ENCODE data around the gene PRRC2B.
A peak's percentile ranks its signal among the peaks of the same experiment; 100 is the strongest.

The PRRC2B gene

DNA sequence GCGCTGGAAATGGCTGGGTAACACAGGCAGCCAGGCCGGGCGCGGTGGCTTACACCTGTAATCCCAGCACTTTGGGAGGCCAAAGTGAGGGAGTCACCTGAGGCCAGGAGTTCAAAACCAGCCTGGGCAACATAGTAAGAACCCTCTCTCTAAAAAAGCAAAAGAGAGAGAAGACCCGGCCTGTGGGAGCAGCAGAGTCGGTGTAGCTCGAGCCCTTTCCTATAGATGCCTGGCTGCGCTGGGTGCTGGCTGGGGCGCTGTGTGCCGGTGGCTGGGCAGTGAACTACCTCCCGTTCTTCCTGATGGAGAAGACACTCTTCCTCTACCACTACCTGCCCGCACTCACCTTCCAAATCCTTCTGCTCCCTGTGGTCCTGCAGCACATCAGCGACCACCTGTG is 127.9 kb downstream of the PRRC2B start:
- Histone ChIP-seq H3K4me3 (ENCODE audit: low read depth, low read length) (no peak overlapping the region), H3K79me2 (ENCODE audit: control insufficient read depth, insufficient read depth, low read length, poor library complexity) (no peaks in the 10 kb centered on the region), H3K36me3 (ENCODE audit: control insufficient read depth in 1 of 2, insufficient read depth in 2 of 2, low read length in 2 of 2) (peaks cover 90 to 96% of the 10 kb centered on the region in 2 experiments), H2AK5ac (ENCODE audit: low read length) (no peak overlapping the region), H3K4me1 (ENCODE audit: control insufficient read depth in 1 of 2, insufficient read depth in 2 of 2, low read length in 2 of 2) (peaks cover 6 to 9% of the 10 kb centered on the region in 2 experiments), H3K9me3 (ENCODE audit: insufficient read depth, low read depth, low read length) (peaks cover 9% of the 10 kb centered on the region), H3K4ac (ENCODE audit: low read depth, low read length) (no peak overlapping the region), H2AFZ (ENCODE audit: insufficient read depth, low read length, poor library complexity) (no peak overlapping the region), H3K27ac (ENCODE audit: low read depth, low read length) (no peak overlapping the region), H3K4me2 (ENCODE audit: low read length) (no peak overlapping the region), H2BK5ac (ENCODE audit: low read depth, low read length, poor library complexity) (no peak overlapping the region), H4K91ac (ENCODE audit: low read depth, low read length) (no peak overlapping the region), H4K8ac (ENCODE audit: low read depth, low read length) (no peak overlapping the region), H3K14ac (ENCODE audit: low read length) (no peak overlapping the region), H3K9ac (ENCODE audit: low read length) (no peak overlapping the region), H3K18ac (ENCODE audit: low read length) (no peak overlapping the region), H3K27me3 (ENCODE audit: insufficient read depth, low read length) (no peaks in the 10 kb centered on the region), H2BK120ac (ENCODE audit: insufficient read depth, low read length, poor library complexity) (no peak overlapping the region), H3K79me1 (ENCODE audit: low read length) (peaks cover 3% of the 10 kb centered on the region), H3K23ac (ENCODE audit: low read length) (no peak overlapping the region), H4K12ac (ENCODE audit: low read depth, low read length) (no peak overlapping the region), H2BK12ac (ENCODE audit: low read length) (no peak overlapping the region)
- DNase-seq: no peak
- WGBS (ENCODE audit: extremely low coverage, insufficient coverage, insufficient read length): no CpG with 5 or more reads among the region's 13 CpGs

DNA sequence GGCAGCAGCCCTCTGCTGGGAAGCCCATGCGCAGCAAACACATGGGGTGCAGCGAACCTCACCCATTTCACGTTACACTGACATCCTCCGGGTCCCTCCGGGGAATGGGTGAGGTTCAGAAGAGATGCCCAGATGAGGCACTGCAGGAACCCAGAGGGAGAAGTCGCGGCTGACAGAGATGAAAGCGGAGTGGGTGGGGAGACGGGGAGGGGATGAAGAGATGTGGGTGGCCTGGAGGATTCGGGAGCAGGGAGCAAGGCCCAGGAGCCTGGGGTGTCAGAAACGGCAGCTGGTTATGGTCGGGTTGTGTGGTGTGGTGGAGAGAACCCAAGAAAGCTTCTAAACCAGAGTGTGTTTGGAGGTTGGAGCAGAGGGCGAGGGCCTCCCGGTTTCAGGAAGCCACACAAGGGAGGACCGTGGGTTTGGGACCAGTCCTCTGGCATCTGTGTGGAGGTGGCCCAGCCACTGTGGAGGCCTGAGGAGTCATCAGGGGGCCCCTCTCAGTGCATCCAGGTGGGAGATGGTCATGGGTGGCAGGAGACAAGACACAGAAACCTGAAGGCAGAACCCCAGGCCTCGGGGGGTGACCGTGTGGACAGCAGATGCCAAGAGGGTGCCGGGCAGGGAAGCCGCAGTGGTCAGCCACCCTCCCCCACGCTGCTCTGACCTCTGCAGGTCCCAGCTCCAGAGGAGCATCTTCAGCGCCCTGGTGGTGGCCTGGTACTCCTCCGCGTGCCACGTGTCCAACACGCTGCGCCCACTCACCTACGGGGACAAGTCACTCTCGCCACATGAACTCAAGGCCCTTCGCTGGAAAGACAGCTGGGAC is 128.6 kb downstream of the PRRC2B start:
- Histone ChIP-seq H3K23ac (ENCODE audit: low read length) (no peak overlapping the region), H3K14ac (ENCODE audit: low read length) (no peak overlapping the region), H3K18ac (ENCODE audit: low read length) (no peak overlapping the region), H4K91ac (ENCODE audit: low read depth, low read length) (no peak overlapping the region), H2AK5ac (ENCODE audit: low read length) (no peak overlapping the region), H3K4me2 (ENCODE audit: low read length) (no peak overlapping the region), H3K4ac (ENCODE audit: low read depth, low read length) (no peak overlapping the region), H4K12ac (ENCODE audit: low read depth, low read length) (no peak overlapping the region), H3K4me1 (ENCODE audit: control insufficient read depth in 1 of 2, insufficient read depth in 2 of 2, low read length in 2 of 2) (peaks cover 6 to 9% of the 10 kb centered on the region in 2 experiments), H2BK12ac (ENCODE audit: low read length) (no peak overlapping the region), H3K79me1 (ENCODE audit: low read length) (peaks cover 3% of the 10 kb centered on the region), H2BK120ac (ENCODE audit: insufficient read depth, low read length, poor library complexity) (no peak overlapping the region), H3K9ac (ENCODE audit: low read length) (no peak overlapping the region), H2BK5ac (ENCODE audit: low read depth, low read length, poor library complexity) (no peak overlapping the region), H3K36me3 (ENCODE audit: control insufficient read depth in 1 of 2, insufficient read depth in 2 of 2, low read length in 2 of 2) (peaks cover 89 to 94% of the 10 kb centered on the region in 2 experiments), H2AFZ (ENCODE audit: insufficient read depth, low read length, poor library complexity) (no peak overlapping the region), H3K9me3 (ENCODE audit: insufficient read depth, low read depth, low read length) (peaks cover 9% of the 10 kb centered on the region), H3K27ac (ENCODE audit: low read depth, low read length) (no peak overlapping the region), H3K27me3 (ENCODE audit: insufficient read depth, low read length) (no peaks in the 10 kb centered on the region), H3K79me2 (ENCODE audit: control insufficient read depth, insufficient read depth, low read length, poor library complexity) (no peaks in the 10 kb centered on the region), H4K8ac (ENCODE audit: low read depth, low read length) (no peak overlapping the region), H3K4me3 (ENCODE audit: low read depth, low read length) (no peak overlapping the region)
- no CpG with 5 or more reads among the region's 29 CpGs for WGBS (ENCODE audit: extremely low coverage, insufficient coverage, insufficient read length)
- DNase-seq: no peak

- Histone ChIP-seq H3K27me3 (ENCODE audit: insufficient read depth, low read length) (no peaks in the 10 kb centered on the region), H3K4me3 (ENCODE audit: low read depth, low read length) (no peak overlapping the region), H2AFZ (ENCODE audit: insufficient read depth, low read length, poor library complexity) (no peak overlapping the region), H2BK12ac (ENCODE audit: low read length) (no peak overlapping the region), H2BK5ac (ENCODE audit: low read depth, low read length, poor library complexity) (no peak overlapping the region), H3K18ac (ENCODE audit: low read length) (no peak overlapping the region), H3K4ac (ENCODE audit: low read depth, low read length) (no peak overlapping the region), H3K9ac (ENCODE audit: low read length) (no peak overlapping the region), H3K14ac (ENCODE audit: low read length) (no peak overlapping the region), H4K8ac (ENCODE audit: low read depth, low read length) (no peak overlapping the region), H3K4me1 (ENCODE audit: control insufficient read depth in 1 of 2, insufficient read depth in 2 of 2, low read length in 2 of 2) (peaks cover 6 to 9% of the 10 kb centered on the region in 2 experiments), H3K9me3 (ENCODE audit: insufficient read depth, low read depth, low read length) (peaks cover 9% of the 10 kb centered on the region), H3K36me3 (ENCODE audit: control insufficient read depth in 1 of 2, insufficient read depth in 2 of 2, low read length in 2 of 2) (peaks cover 85 to 91% of the 10 kb centered on the region in 2 experiments), H3K4me2 (ENCODE audit: low read length) (no peak overlapping the region), H3K79me1 (ENCODE audit: low read length) (peaks cover 3% of the 10 kb centered on the region), H3K23ac (ENCODE audit: low read length) (no peak overlapping the region), H3K79me2 (ENCODE audit: control insufficient read depth, insufficient read depth, low read length, poor library complexity) (no peaks in the 10 kb centered on the region), H4K91ac (ENCODE audit: low read depth, low read length) (no peak overlapping the region), H3K27ac (ENCODE audit: low read depth, low read length) (no peak overlapping the region), H4K12ac (ENCODE audit: low read depth, low read length) (no peak overlapping the region), H2BK120ac (ENCODE audit: insufficient read depth, low read length, poor library complexity) (no peak overlapping the region), H2AK5ac (ENCODE audit: low read length) (no peak overlapping the region)
- no peak for DNase-seq
- WGBS (ENCODE audit: extremely low coverage, insufficient coverage, insufficient read length): no CpG with 5 or more reads among the region's 9 CpGs
These were observed 129.2 kb downstream of the PRRC2B start for GRCh38 chr9:131523086-131523388.

- H3K79me1 ChIP-seq (ENCODE audit: low read length): peaks cover 3% of the 10 kb centered on the region
- H3K4me1 ChIP-seq (ENCODE audit: control insufficient read depth in 1 of 2, insufficient read depth in 2 of 2, low read length in 2 of 2): peaks cover 6 to 9% of the 10 kb centered on the region in 2 experiments
- H3K14ac ChIP-seq (ENCODE audit: low read length): no peak overlapping the region
- H3K9me3 ChIP-seq (ENCODE audit: insufficient read depth, low read depth, low read length): peaks cover 10% of the 10 kb centered on the region
- H2AK5ac ChIP-seq (ENCODE audit: low read length): peak overlapping the region; percentile 35
- no peak overlapping the region for H3K23ac ChIP-seq (ENCODE audit: low read length)
- H2BK5ac ChIP-seq (ENCODE audit: low read depth, low read length, poor library complexity): peak overlapping the region; percentile 46
- no peak overlapping the region for H3K4me2 ChIP-seq (ENCODE audit: low read length)
- H4K91ac ChIP-seq (ENCODE audit: low read depth, low read length): peak overlapping the region; percentile 26
- peaks cover 85 to 91% of the 10 kb centered on the region in 2 experiments for H3K36me3 ChIP-seq (ENCODE audit: control insufficient read depth in 1 of 2, insufficient read depth in 2 of 2, low read length in 2 of 2)
- H4K8ac ChIP-seq (ENCODE audit: low read depth, low read length): peak overlapping the region; percentile 49
- no peak overlapping the region for H4K12ac ChIP-seq (ENCODE audit: low read depth, low read length)
- no peak for DNase-seq
- no peak overlapping the region for H3K4ac ChIP-seq (ENCODE audit: low read depth, low read length)
- H3K79me2 ChIP-seq (ENCODE audit: control insufficient read depth, insufficient read depth, low read length, poor library complexity): no peaks in the 10 kb centered on the region
- no peak overlapping the region for H3K9ac ChIP-seq (ENCODE audit: low read length)
- H3K18ac ChIP-seq (ENCODE audit: low read length): no peak overlapping the region
- no peak overlapping the region for H2AFZ ChIP-seq (ENCODE audit: insufficient read depth, low read length, poor library complexity)
- peak overlapping the region; percentile 35 for H3K27ac ChIP-seq (ENCODE audit: low read depth, low read length)
- H2BK120ac ChIP-seq (ENCODE audit: insufficient read depth, low read length, poor library complexity): peak overlapping the region; percentile 35
- WGBS (ENCODE audit: extremely low coverage, insufficient coverage, insufficient read length): no CpG with 5 or more reads among the region's 29 CpGs
- H3K4me3 ChIP-seq (ENCODE audit: low read depth, low read length): no peak overlapping the region
- H3K27me3 ChIP-seq (ENCODE audit: insufficient read depth, low read length): no peaks in the 10 kb centered on the region
- no peak overlapping the region for H2BK12ac ChIP-seq (ENCODE audit: low read length)
These were observed 129.9 kb downstream of the PRRC2B start for GRCh38 chr9:131523451-131524435.
